Osteocyte (in vitro differentiated cells): ENCODE measurements around the gene CHN1. TPM values are rescaled to one million over a fixed set of nuclear protein-coding genes. Genes with fewer than 3 reads are reported as not detected.

Source experiments
- DNase-seq: peaks from one replicate; pipeline ENCODE4 v3.0.0; 2021; ENCODE audit warnings: mixed read lengths; ENCODE audit not compliant: unreplicated experiment; ENCODE audit errors: extremely low spot score
- H3K27ac Mint-ChIP-seq: one replicate; pipeline ENCODE4 v1.8.0; 2021; ENCODE audit warnings: mild to moderate bottlenecking, mixed read lengths; ENCODE audit not compliant: unreplicated experiment
- H3K27me3 Mint-ChIP-seq: one replicate; pipeline ENCODE4 v1.8.0; 2021; ENCODE audit warnings: mixed read lengths; ENCODE audit not compliant: unreplicated experiment
- H3K36me3 Mint-ChIP-seq: one replicate; pipeline ENCODE4 v1.8.0; 2021; ENCODE audit warnings: mixed read lengths; ENCODE audit not compliant: unreplicated experiment
- H3K4me1 Mint-ChIP-seq: one replicate; pipeline ENCODE4 v1.8.0; 2021; ENCODE audit warnings: mixed read lengths; ENCODE audit not compliant: unreplicated experiment
- H3K4me3 Mint-ChIP-seq: one replicate; pipeline ENCODE4 v1.8.0; 2021; ENCODE audit warnings: mild to moderate bottlenecking, moderate library complexity, mixed read lengths; ENCODE audit not compliant: unreplicated experiment
- H3K9me3 Mint-ChIP-seq: one replicate; pipeline ENCODE4 v1.8.0; 2021; ENCODE audit warnings: mixed read lengths; ENCODE audit not compliant: unreplicated experiment
- CTCF ChIP-seq: fragments of 200-600 bp; sonication (generic); IDR thresholded peaks from 2 replicates; pipeline ENCODE4 v1.5.0; 2021; ENCODE audit warnings: antibody characterized with exemption, mild to moderate bottlenecking, moderate library complexity
- total RNA-seq: library from RNA; stranded (reverse); gene quantifications from 2 replicates; pipeline ENCODE4 v1.2.1, GENCODE V29; 2021

Gene CHN1
- total RNA-seq, 1 donor from 2014 or later = 22.3 TPM

GRCh38 chr2:174981331-174981730 lies 23.9 kb downstream of the CHN1 start:
- H3K4me1 Mint-ChIP-seq = peaks cover 21% of the 10 kb centered on the region
- no peaks in the 10 kb centered on the region for H3K9me3 Mint-ChIP-seq
- H3K36me3 Mint-ChIP-seq = peaks cover 2% of the 10 kb centered on the region
- no peak overlapping the region for H3K4me3 Mint-ChIP-seq
- DNase-seq = no peak
- no peaks in the 10 kb centered on the region for H3K27me3 Mint-ChIP-seq
- H3K27ac Mint-ChIP-seq = no peak overlapping the region
- no peak for TF ChIP-seq CTCF

GRCh38 chr2:174979996-174980395 lies 25.2 kb downstream of the CHN1 start:
- no peak overlapping the region for H3K4me3 Mint-ChIP-seq
- peaks cover 18% of the 10 kb centered on the region for H3K4me1 Mint-ChIP-seq
- H3K9me3 Mint-ChIP-seq = no peaks in the 10 kb centered on the region
- H3K27ac Mint-ChIP-seq = no peak overlapping the region
- TF ChIP-seq CTCF = no peak
- H3K27me3 Mint-ChIP-seq = no peaks in the 10 kb centered on the region
- no peak for DNase-seq
- peaks cover 2% of the 10 kb centered on the region for H3K36me3 Mint-ChIP-seq

- no peak for DNase-seq
- H3K36me3 Mint-ChIP-seq = peaks cover 4% of the 10 kb centered on the region
- no peaks in the 10 kb centered on the region for H3K27me3 Mint-ChIP-seq
- no peak overlapping the region for H3K4me3 Mint-ChIP-seq
- no peak for TF ChIP-seq CTCF
- peaks cover 3% of the 10 kb centered on the region for H3K9me3 Mint-ChIP-seq
- H3K27ac Mint-ChIP-seq = no peak overlapping the region
- peaks cover 11% of the 10 kb centered on the region for H3K4me1 Mint-ChIP-seq
These were observed 27.8 kb downstream of the CHN1 start for GRCh38 chr2:174977364-174977763.

- TF ChIP-seq CTCF = no peak
- Mint-ChIP-seq H3K27ac (no peak overlapping the region), H3K9me3 (peaks cover 6% of the 10 kb centered on the region), H3K27me3 (no peaks in the 10 kb centered on the region), H3K4me3 (no peak overlapping the region), H3K4me1 (peaks cover 22% of the 10 kb centered on the region), H3K36me3 (peaks cover 4% of the 10 kb centered on the region)
- DNase-seq = no peak
These were observed 31.1 kb downstream of the CHN1 start for GRCh38 chr2:174974131-174974530.

- DNase-seq = no peak
- Mint-ChIP-seq H3K9me3 (peaks cover 6% of the 10 kb centered on the region), H3K27me3 (no peaks in the 10 kb centered on the region), H3K27ac (peak overlapping the region; percentile 6), H3K36me3 (peaks cover 4% of the 10 kb centered on the region), H3K4me1 (peaks cover 26% of the 10 kb centered on the region), H3K4me3 (no peak overlapping the region)
- no peak for TF ChIP-seq CTCF
These were observed 32.3 kb downstream of the CHN1 start for GRCh38 chr2:174972924-174973323.
